DOHH2 (cell line): ENCODE measurements around the gene ZCCHC13.

ENCODE experiments used
- H3F3A ChIP-seq: fragments of 200-600 bp; sonication (generic), shearing (Covaris generic); 2 replicates; pipeline ENCODE4 v1.6.0; 2016; ENCODE audit warnings: antibody characterized with exemption, mild to moderate bottlenecking; ENCODE audit not compliant: control insufficient read depth, insufficient read depth
- H3K27ac ChIP-seq: fragments of 200-600 bp; sonication (generic); 2 replicates; pipeline ENCODE4 v1.5.1; 2014; ENCODE audit warnings: low read depth, mild to moderate bottlenecking, low read length, moderate library complexity
- H3K27me3 ChIP-seq: fragments of 200-600 bp; sonication (generic); 2 replicates; pipeline ENCODE4 v1.6.1; 2014; ENCODE audit warnings: mild to moderate bottlenecking, low read length, mixed read lengths; ENCODE audit not compliant: control insufficient read depth
- H3K36me3 ChIP-seq: fragments of 200-600 bp; sonication (generic); 2 replicates; pipeline ENCODE4 v1.6.1; 2014; ENCODE audit warnings: mild to moderate bottlenecking, low read length, moderate library complexity, mixed read lengths; ENCODE audit not compliant: control insufficient read depth
- H3K4me1 ChIP-seq: fragments of 200-600 bp; sonication (generic); 2 replicates; pipeline ENCODE4 v1.6.1; 2014; ENCODE audit warnings: mild to moderate bottlenecking, low read length, mixed read lengths; ENCODE audit not compliant: control insufficient read depth
- H3K4me2 ChIP-seq: fragments of 200-600 bp; sonication (generic); 2 replicates; pipeline ENCODE4 v1.6.0; 2014; ENCODE audit warnings: mild to moderate bottlenecking, low read length, moderate library complexity
- H3K4me3 ChIP-seq: fragments of 200-600 bp; sonication (generic); 2 replicates; pipeline ENCODE4 v1.5.1; 2014; ENCODE audit warnings: mild to moderate bottlenecking, low read length, mixed read lengths
- H3K79me2 ChIP-seq: fragments of 200-600 bp; sonication (generic); 2 replicates; pipeline ENCODE4 v1.6.1; 2014; ENCODE audit warnings: mild to moderate bottlenecking, low read length, mixed read lengths; ENCODE audit not compliant: control insufficient read depth
- H3K9me2 ChIP-seq: fragments of 200-600 bp; sonication (generic); replicated peaks from 2 replicates; pipeline ENCODE4 v1.6.1; 2014; ENCODE audit warnings: mild to moderate bottlenecking, low read length, mixed read lengths; ENCODE audit not compliant: control insufficient read depth
- H3K9me3 ChIP-seq: fragments of 200-600 bp; sonication (generic); 2 replicates; pipeline ENCODE4 v1.6.1; 2014; ENCODE audit warnings: antibody characterized with exemption, low read length, mixed read lengths; ENCODE audit not compliant: control insufficient read depth, insufficient read depth
- H4K20me1 ChIP-seq: fragments of 200-600 bp; sonication (generic); 2 replicates; pipeline ENCODE4 v1.6.0; 2014; ENCODE audit warnings: low read depth, mild to moderate bottlenecking, antibody characterized with exemption, low read length, moderate library complexity; ENCODE audit not compliant: control insufficient read depth, insufficient read depth
- EZH2phosphoT487 ChIP-seq: fragments of 200-600 bp; sonication (generic); IDR thresholded peaks from 2 replicates; pipeline ENCODE4 v1.6.1; 2017; ENCODE audit warnings: borderline replicate concordance, mild to moderate bottlenecking, antibody characterized with exemption, low read length, moderate library complexity, mixed read lengths
- TF ChIP-seq, protein P1 (sequence below): fragments of 200-600 bp; sonication (generic); IDR thresholded peaks from one replicate; pipeline ENCODE4 v1.5.1; 2014; ENCODE audit warnings: antibody characterized with exemption, mild to moderate bottlenecking, low read depth, low read length; ENCODE audit not compliant: poor library complexity, severe bottlenecking

ZCCHC13 gene

DNA sequence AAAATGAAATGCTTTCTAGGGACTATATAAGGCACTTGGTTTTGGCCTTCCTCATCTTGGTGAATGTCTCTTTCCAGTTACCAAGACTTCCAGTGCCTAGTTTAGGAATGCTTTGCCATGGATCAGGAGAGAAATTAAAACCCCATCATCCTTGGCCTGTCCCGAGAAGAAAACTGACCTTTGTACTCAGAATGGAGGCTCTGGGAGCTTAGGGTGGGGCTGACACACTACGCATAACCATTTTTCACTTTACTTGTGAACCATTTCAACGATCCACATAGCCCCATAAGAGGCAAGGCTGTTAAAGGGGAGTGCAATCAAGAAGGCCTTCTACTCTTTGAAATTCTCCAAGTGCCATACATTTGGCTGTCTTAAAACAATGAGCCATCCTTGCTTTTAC, 26.7 kb upstream of the ZCCHC13 start:
- no peaks in the 10 kb centered on the region for H3F3A ChIP-seq
- no peaks in the 10 kb centered on the region for H3K9me3 ChIP-seq
- H3K4me2 ChIP-seq, result no peak overlapping the region
- no peak overlapping the region for H3K4me3 ChIP-seq
- H4K20me1 ChIP-seq, result no peaks in the 10 kb centered on the region
- no peaks in the 10 kb centered on the region for H3K9me2 ChIP-seq
- TF ChIP-seq EZH2phosphoT487, result no peak
- TF ChIP-seq, protein P1, sequence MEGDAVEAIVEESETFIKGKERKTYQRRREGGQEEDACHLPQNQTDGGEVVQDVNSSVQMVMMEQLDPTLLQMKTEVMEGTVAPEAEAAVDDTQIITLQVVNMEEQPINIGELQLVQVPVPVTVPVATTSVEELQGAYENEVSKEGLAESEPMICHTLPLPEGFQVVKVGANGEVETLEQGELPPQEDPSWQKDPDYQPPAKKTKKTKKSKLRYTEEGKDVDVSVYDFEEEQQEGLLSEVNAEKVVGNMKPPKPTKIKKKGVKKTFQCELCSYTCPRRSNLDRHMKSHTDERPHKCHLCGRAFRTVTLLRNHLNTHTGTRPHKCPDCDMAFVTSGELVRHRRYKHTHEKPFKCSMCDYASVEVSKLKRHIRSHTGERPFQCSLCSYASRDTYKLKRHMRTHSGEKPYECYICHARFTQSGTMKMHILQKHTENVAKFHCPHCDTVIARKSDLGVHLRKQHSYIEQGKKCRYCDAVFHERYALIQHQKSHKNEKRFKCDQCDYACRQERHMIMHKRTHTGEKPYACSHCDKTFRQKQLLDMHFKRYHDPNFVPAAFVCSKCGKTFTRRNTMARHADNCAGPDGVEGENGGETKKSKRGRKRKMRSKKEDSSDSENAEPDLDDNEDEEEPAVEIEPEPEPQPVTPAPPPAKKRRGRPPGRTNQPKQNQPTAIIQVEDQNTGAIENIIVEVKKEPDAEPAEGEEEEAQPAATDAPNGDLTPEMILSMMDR, result no peak
- no peaks in the 10 kb centered on the region for H3K27me3 ChIP-seq
- peaks cover 18% of the 10 kb centered on the region for H3K4me1 ChIP-seq
- H3K27ac ChIP-seq, result no peak overlapping the region
- H3K79me2 ChIP-seq, result no peaks in the 10 kb centered on the region
- H3K36me3 ChIP-seq, result peaks cover 33% of the 10 kb centered on the region

DNA sequence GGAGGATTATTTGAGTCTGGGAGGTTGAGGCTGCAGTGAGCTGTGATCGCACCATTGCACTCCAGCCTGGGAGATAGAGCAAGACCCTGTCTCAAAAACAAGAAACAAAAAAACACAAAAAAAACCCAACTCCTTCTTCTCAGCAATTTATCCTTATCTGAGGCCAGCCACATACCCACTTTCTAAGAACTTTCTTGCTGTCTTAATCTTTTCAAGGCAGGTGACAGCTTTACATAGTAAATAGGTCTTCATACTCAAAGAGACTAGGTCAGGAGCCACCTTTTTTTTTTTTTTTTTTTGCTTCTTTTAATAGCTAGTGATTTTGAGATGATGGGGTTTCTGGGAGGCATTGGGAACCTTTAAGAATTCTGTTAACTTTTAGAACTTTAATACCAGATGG, 26.1 kb upstream of the ZCCHC13 start:
- Histone ChIP-seq H3F3A (no peaks in the 10 kb centered on the region), H4K20me1 (no peaks in the 10 kb centered on the region), H3K27me3 (no peaks in the 10 kb centered on the region), H3K4me3 (no peak overlapping the region), H3K4me2 (no peak overlapping the region), H3K27ac (no peak overlapping the region), H3K4me1 (peaks cover 18% of the 10 kb centered on the region), H3K9me2 (no peaks in the 10 kb centered on the region), H3K36me3 (peaks cover 33% of the 10 kb centered on the region), H3K9me3 (no peaks in the 10 kb centered on the region), H3K79me2 (no peaks in the 10 kb centered on the region)
- no peak for TF ChIP-seq EZH2phosphoT487
- TF ChIP-seq, protein P1, result no peak

DNA sequence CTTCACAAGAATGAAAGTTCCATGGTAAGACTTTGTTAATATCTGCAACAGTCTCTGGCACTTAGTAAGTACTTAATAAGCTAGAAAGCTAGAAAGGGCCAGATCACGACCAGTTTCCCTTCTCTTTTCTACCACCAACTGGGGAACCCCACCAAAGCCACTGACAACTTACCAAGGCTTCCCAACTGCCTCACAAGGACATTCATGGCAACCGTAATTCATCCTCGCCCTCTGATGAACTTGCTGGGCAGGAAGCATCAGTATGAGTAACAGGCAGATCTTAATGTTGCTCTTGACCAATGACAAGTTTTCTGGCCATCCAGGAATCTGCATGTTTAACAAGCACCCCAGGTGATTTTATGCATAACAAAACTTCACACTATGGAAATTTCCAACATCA, 23.2 kb upstream of the ZCCHC13 start:
- H3F3A ChIP-seq, result no peaks in the 10 kb centered on the region
- H3K27ac ChIP-seq, result no peak overlapping the region
- H3K9me3 ChIP-seq, result no peaks in the 10 kb centered on the region
- H3K36me3 ChIP-seq, result peaks cover 47% of the 10 kb centered on the region
- no peaks in the 10 kb centered on the region for H3K27me3 ChIP-seq
- no peaks in the 10 kb centered on the region for H3K9me2 ChIP-seq
- no peaks in the 10 kb centered on the region for H4K20me1 ChIP-seq
- TF ChIP-seq, protein P1, result no peak
- TF ChIP-seq EZH2phosphoT487, result no peak
- no peak overlapping the region for H3K4me2 ChIP-seq
- H3K4me1 ChIP-seq, result peaks cover 18% of the 10 kb centered on the region
- peaks cover 15% of the 10 kb centered on the region for H3K79me2 ChIP-seq
- no peak overlapping the region for H3K4me3 ChIP-seq

DNA sequence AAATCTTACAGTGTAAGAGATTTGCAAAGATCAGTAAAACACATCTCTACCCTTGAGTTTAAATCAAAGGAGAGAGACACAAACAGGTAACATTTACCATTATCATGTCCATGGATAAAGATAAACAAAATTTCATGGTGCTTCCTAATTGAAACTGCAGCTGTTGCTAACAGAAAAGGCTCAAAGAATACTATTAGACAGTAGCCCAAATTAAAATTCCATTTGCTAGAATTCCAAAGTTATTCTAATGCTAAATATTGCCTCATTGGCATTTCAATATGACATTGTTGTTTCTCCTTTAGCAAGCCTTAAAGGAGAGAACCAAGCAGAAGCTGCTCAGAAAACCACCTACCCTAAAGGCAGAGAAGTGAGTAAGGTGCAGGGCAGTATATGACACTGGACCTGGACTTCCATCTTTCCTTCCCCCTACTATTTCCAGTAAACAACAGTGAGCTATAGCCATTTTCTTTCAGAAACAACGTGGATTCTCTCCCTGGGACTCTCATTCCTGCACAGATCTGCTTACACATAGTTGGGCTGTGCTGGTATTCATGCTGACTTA, 19.5 kb upstream of the ZCCHC13 start:
- H3F3A ChIP-seq, result no peaks in the 10 kb centered on the region
- peaks cover 47% of the 10 kb centered on the region for H3K79me2 ChIP-seq
- no peaks in the 10 kb centered on the region for H3K9me3 ChIP-seq
- H3K4me1 ChIP-seq, result peaks cover 15% of the 10 kb centered on the region
- H3K27ac ChIP-seq, result no peak overlapping the region
- no peak for TF ChIP-seq EZH2phosphoT487
- TF ChIP-seq, protein P1, result no peak
- H4K20me1 ChIP-seq, result no peaks in the 10 kb centered on the region
- H3K36me3 ChIP-seq, result peaks cover 43% of the 10 kb centered on the region
- no peaks in the 10 kb centered on the region for H3K27me3 ChIP-seq
- H3K4me3 ChIP-seq, result no peak overlapping the region
- no peak overlapping the region for H3K4me2 ChIP-seq
- H3K9me2 ChIP-seq, result no peaks in the 10 kb centered on the region
